IPS-18a (cell line): Measurements from ENCODE around the gene ATP7A.

Experiments
- H3K27ac ChIP-seq: one replicate; pipeline ENCODE4 v1.5.1; 2013; ENCODE audit warnings: low read length
- H3K27me3 ChIP-seq: one replicate; pipeline ENCODE4 v1.6.1; 2013; ENCODE audit warnings: mild to moderate bottlenecking, low read length; ENCODE audit not compliant: control insufficient read depth, insufficient read depth
- H3K36me3 ChIP-seq: one replicate; pipeline ENCODE4 v1.6.1; 2013; ENCODE audit warnings: low read depth, low read length; ENCODE audit not compliant: control insufficient read depth
- H3K4me1 ChIP-seq: one replicate; pipeline ENCODE4 v1.6.1; 2013; ENCODE audit warnings: low read depth, low read length; ENCODE audit not compliant: control insufficient read depth
- H3K4me3 ChIP-seq: one replicate; pipeline ENCODE4 v1.5.1; 2013; ENCODE audit warnings: low read length
- H3K9ac ChIP-seq: one replicate; pipeline ENCODE4 v1.6.1; 2013; ENCODE audit warnings: mild to moderate bottlenecking, low read length, moderate library complexity
- H3K9me3 ChIP-seq: one replicate; pipeline ENCODE4 v1.6.1; 2013; ENCODE audit warnings: low read depth, low read length; ENCODE audit not compliant: control insufficient read depth

ATP7A gene

GRCh38 chrX:77946571-77946970 lies 36.1 kb downstream of the ATP7A start:
- Histone ChIP-seq H3K27ac (no peak overlapping the region), H3K9me3 (peaks cover 2% of the 10 kb centered on the region), H3K36me3 (no peaks in the 10 kb centered on the region), H3K9ac (no peak overlapping the region), H3K4me3 (no peak overlapping the region), H3K27me3 (no peaks in the 10 kb centered on the region), H3K4me1 (no peaks in the 10 kb centered on the region)

- Histone ChIP-seq H3K4me1 (no peaks in the 10 kb centered on the region), H3K9ac (no peak overlapping the region), H3K27ac (no peak overlapping the region), H3K4me3 (no peak overlapping the region), H3K36me3 (no peaks in the 10 kb centered on the region), H3K9me3 (no peaks in the 10 kb centered on the region), H3K27me3 (no peaks in the 10 kb centered on the region)
Measured at GRCh38 chrX:77949840-77950239, 39.3 kb downstream of the ATP7A start.

GRCh38 chrX:77952173-77952572 lies 41.7 kb downstream of the ATP7A start:
- Histone ChIP-seq H3K36me3 (no peaks in the 10 kb centered on the region), H3K9ac (no peak overlapping the region), H3K9me3 (no peaks in the 10 kb centered on the region), H3K4me3 (no peak overlapping the region), H3K4me1 (no peaks in the 10 kb centered on the region), H3K27me3 (no peaks in the 10 kb centered on the region), H3K27ac (no peak overlapping the region)

GRCh38 chrX:77953302-77953701 lies 42.8 kb downstream of the ATP7A start:
- H3K9me3 ChIP-seq, result peaks cover 3% of the 10 kb centered on the region
- H3K36me3 ChIP-seq, result no peaks in the 10 kb centered on the region
- H3K9ac ChIP-seq, result no peak overlapping the region
- H3K4me3 ChIP-seq, result no peak overlapping the region
- no peaks in the 10 kb centered on the region for H3K4me1 ChIP-seq
- no peaks in the 10 kb centered on the region for H3K27me3 ChIP-seq
- H3K27ac ChIP-seq, result no peak overlapping the region

GRCh38 chrX:77953708-77954107 lies 43.2 kb downstream of the ATP7A start:
- H3K27me3 ChIP-seq, result no peaks in the 10 kb centered on the region
- H3K36me3 ChIP-seq, result no peaks in the 10 kb centered on the region
- no peak overlapping the region for H3K9ac ChIP-seq
- peaks cover 5% of the 10 kb centered on the region for H3K9me3 ChIP-seq
- H3K27ac ChIP-seq, result no peak overlapping the region
- H3K4me1 ChIP-seq, result no peaks in the 10 kb centered on the region
- H3K4me3 ChIP-seq, result no peak overlapping the region

- H3K4me3 ChIP-seq, result no peak overlapping the region
- H3K9ac ChIP-seq, result no peak overlapping the region
- no peak overlapping the region for H3K27ac ChIP-seq
- peaks cover 16% of the 10 kb centered on the region for H3K9me3 ChIP-seq
- no peaks in the 10 kb centered on the region for H3K4me1 ChIP-seq
- no peaks in the 10 kb centered on the region for H3K27me3 ChIP-seq
- no peaks in the 10 kb centered on the region for H3K36me3 ChIP-seq
Measured at GRCh38 chrX:77960567-77960966, 50.1 kb downstream of the ATP7A start.

- H3K9ac ChIP-seq, result no peak overlapping the region
- H3K27ac ChIP-seq, result no peak overlapping the region
- H3K9me3 ChIP-seq, result peaks cover 16% of the 10 kb centered on the region
- no peaks in the 10 kb centered on the region for H3K36me3 ChIP-seq
- no peaks in the 10 kb centered on the region for H3K4me1 ChIP-seq
- H3K27me3 ChIP-seq, result no peaks in the 10 kb centered on the region
- no peak overlapping the region for H3K4me3 ChIP-seq
Measured at GRCh38 chrX:77961063-77961462, 50.6 kb downstream of the ATP7A start.

- Histone ChIP-seq H3K4me1 (no peaks in the 10 kb centered on the region), H3K27ac (no peak overlapping the region), H3K27me3 (no peaks in the 10 kb centered on the region), H3K9me3 (peaks cover 20% of the 10 kb centered on the region), H3K36me3 (no peaks in the 10 kb centered on the region), H3K4me3 (no peak overlapping the region), H3K9ac (no peak overlapping the region)
Measured at GRCh38 chrX:77962068-77962902, 51.8 kb downstream of the ATP7A start.

GRCh38 chrX:77966361-77966760 lies 55.9 kb downstream of the ATP7A start:
- peaks cover 3% of the 10 kb centered on the region for H3K9me3 ChIP-seq
- no peak overlapping the region for H3K27ac ChIP-seq
- no peaks in the 10 kb centered on the region for H3K27me3 ChIP-seq
- no peak overlapping the region for H3K9ac ChIP-seq
- H3K36me3 ChIP-seq, result no peaks in the 10 kb centered on the region
- no peaks in the 10 kb centered on the region for H3K4me1 ChIP-seq
- no peak overlapping the region for H3K4me3 ChIP-seq

- Histone ChIP-seq H3K27ac (no peak overlapping the region), H3K9me3 (peaks cover 3% of the 10 kb centered on the region), H3K4me3 (no peak overlapping the region), H3K36me3 (no peaks in the 10 kb centered on the region), H3K27me3 (no peaks in the 10 kb centered on the region), H3K9ac (no peak overlapping the region), H3K4me1 (no peaks in the 10 kb centered on the region)
Measured at GRCh38 chrX:77967631-77968030, 57.1 kb downstream of the ATP7A start.

- Histone ChIP-seq H3K9ac (no peak within 1 kb of the TSS), H3K36me3 (no peaks in the 10 kb centered on the region), H3K4me1 (no peaks in the 10 kb centered on the region), H3K27me3 (no peaks in the 10 kb centered on the region), H3K27ac (no peak within 1 kb of the TSS), H3K4me3 (no peak within 1 kb of the TSS), H3K9me3 (peaks cover 9% of the 10 kb centered on the region)
Measured at GRCh38 chrX:77969538-77969937, 59.0 kb downstream of the ATP7A start, which contains the start of gene PGAM4. TSS of gene PGAM4 (minus strand) at chrX:77969638. CDS start at chrX:77969638, 0 bp downstream.

GRCh38 chrX:77975755-77976154 lies 65.3 kb downstream of the ATP7A start:
- Histone ChIP-seq H3K4me3 (no peak overlapping the region), H3K27ac (no peak overlapping the region), H3K4me1 (no peaks in the 10 kb centered on the region)

More at GRCh38 chrX:77975755-77976154, 65.3 kb downstream of the ATP7A start:
- H3K36me3 ChIP-seq, result no peaks in the 10 kb centered on the region
- H3K9me3 ChIP-seq, result peaks cover 13% of the 10 kb centered on the region
- no peaks in the 10 kb centered on the region for H3K27me3 ChIP-seq
- no peak overlapping the region for H3K9ac ChIP-seq
